LNCAP (cell line): ENCODE data around the gene TMEM168.

ENCODE experiments used
- TF ChIP-seq, protein P1 (sequence below): fragments of 450-650 bp; IDR thresholded peaks from 2 replicates; pipeline ENCODE4 v1.5.1; 2017; ENCODE audit warnings: mild to moderate bottlenecking

The TMEM168 gene

GRCh38 chr7:112771166-112771565, 19.0 kb downstream of the TMEM168 start:
- TF ChIP-seq, protein P1, sequence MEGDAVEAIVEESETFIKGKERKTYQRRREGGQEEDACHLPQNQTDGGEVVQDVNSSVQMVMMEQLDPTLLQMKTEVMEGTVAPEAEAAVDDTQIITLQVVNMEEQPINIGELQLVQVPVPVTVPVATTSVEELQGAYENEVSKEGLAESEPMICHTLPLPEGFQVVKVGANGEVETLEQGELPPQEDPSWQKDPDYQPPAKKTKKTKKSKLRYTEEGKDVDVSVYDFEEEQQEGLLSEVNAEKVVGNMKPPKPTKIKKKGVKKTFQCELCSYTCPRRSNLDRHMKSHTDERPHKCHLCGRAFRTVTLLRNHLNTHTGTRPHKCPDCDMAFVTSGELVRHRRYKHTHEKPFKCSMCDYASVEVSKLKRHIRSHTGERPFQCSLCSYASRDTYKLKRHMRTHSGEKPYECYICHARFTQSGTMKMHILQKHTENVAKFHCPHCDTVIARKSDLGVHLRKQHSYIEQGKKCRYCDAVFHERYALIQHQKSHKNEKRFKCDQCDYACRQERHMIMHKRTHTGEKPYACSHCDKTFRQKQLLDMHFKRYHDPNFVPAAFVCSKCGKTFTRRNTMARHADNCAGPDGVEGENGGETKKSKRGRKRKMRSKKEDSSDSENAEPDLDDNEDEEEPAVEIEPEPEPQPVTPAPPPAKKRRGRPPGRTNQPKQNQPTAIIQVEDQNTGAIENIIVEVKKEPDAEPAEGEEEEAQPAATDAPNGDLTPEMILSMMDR = no peak

- TF ChIP-seq, protein P1 = no peak
These were observed 20.1 kb downstream of the TMEM168 start for GRCh38 chr7:112770051-112770450.

- TF ChIP-seq, protein P1 = no peak
These were observed 25.1 kb downstream of the TMEM168 start for GRCh38 chr7:112765105-112765504.

GRCh38 chr7:112763996-112764395, 26.2 kb downstream of the TMEM168 start:
- TF ChIP-seq, protein P1 = no peak

GRCh38 chr7:112763298-112763697, 26.9 kb downstream of the TMEM168 start:
- TF ChIP-seq, protein P1 = no peak

DNA sequence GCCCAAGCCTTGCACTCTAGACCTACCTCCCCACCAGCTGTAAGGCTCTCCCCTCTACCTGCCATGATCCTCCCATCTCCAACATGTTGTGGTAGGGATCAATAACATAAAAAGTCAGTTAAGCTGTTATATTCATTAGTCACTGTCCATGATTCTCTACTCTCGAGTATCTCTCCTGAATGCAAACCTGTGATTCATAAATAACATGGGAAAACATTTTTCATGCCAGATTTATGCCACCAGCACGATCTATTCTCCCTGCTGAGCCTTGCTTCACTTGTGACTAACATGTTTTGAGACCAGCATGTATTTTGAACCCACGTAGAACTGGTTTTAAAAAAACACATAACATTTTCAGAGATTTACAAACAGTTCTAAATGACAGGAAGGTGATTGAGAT, 30.3 kb downstream of the TMEM168 start:
- TF ChIP-seq, protein P1 = no peak

DNA sequence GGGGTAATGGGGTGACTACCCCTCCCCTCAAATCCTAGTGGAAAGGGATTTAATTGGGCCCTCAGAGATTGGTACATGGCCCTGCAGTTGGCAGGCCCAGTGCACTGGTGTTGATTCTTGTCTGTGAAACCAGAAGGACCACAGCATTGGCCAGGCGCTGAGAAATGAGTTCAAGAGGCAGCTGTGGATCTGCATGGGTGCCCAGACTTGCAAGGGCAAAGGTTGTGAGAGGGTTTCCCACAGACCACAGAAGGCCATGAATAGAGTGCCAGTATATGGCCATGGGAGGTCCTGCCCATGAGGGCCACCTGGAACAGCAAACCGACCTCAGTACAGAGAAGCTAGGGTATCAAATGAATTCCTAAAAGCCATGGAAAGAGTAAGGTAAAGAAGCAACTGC, 32.9 kb downstream of the TMEM168 start:
- TF ChIP-seq, protein P1 = no peak

GRCh38 chr7:112753298-112753697, 36.9 kb downstream of the TMEM168 start:
- TF ChIP-seq, protein P1 = no peak
